WTC11 (cell line): ENCODE results near the gene PTK6. TPM values are rescaled to one million over a fixed set of nuclear protein-coding genes. Genes with fewer than 3 reads are reported as not detected.

Source experiments
- ATAC-seq: fragments of 200-7000 bp; cut with Tn5 transposase; 2 replicates; pipeline ENCODE4 v1.10.0; 2021; ENCODE audit warnings: mild to moderate bottlenecking, moderate library complexity
- CTCF ChIA-PET: fragments of 300-600 bp; sonication (Branson Sonifier 250); formaldehyde crosslinking; loops from one replicate; lab custom pipeline; 2021; ENCODE audit warnings: antibody characterized with exemption; lab: Charles Lee
- POLR2A ChIA-PET: fragments of 350-600 bp; sonication (Branson Sonifier 250); formaldehyde crosslinking; loops from one replicate; lab custom pipeline; 2021; ENCODE audit warnings: antibody characterized with exemption; lab: Charles Lee
- DNase-seq: peaks from one replicate; pipeline ENCODE4 v3.0.0; 2021; ENCODE audit warnings: low spot score
- H3K27ac Mint-ChIP-seq: 2 replicates; pipeline ENCODE4 v1.8.0; 2021; ENCODE audit warnings: mixed read lengths
- H3K27me3 Mint-ChIP-seq: 2 replicates; pipeline ENCODE4 v1.8.0; 2021; ENCODE audit warnings: low read depth, mild to moderate bottlenecking, moderate library complexity, mixed read lengths
- H3K36me3 Mint-ChIP-seq: 2 replicates; pipeline ENCODE4 v1.8.0; 2021; ENCODE audit warnings: mixed read lengths
- H3K4me1 Mint-ChIP-seq: 2 replicates; pipeline ENCODE4 v1.8.0; 2022; ENCODE audit warnings: mixed read lengths
- H3K4me3 Mint-ChIP-seq: 2 replicates; pipeline ENCODE4 v1.8.0; 2021; ENCODE audit warnings: mild to moderate bottlenecking, moderate library complexity, mixed read lengths
- H3K9me3 Mint-ChIP-seq: 2 replicates; pipeline ENCODE4 v1.8.0; 2021; ENCODE audit warnings: mixed read lengths
- ESRRA ChIP-seq: sonication (generic); formaldehyde crosslinking; IDR thresholded peaks from 2 replicates; pipeline ENCODE4 v1.8.1; 2022; ENCODE audit warnings: mild to moderate bottlenecking, missing genetic modification reagents, borderline replicate concordance
- ETV6 ChIP-seq: sonication (generic); formaldehyde crosslinking; IDR thresholded peaks from 2 replicates; pipeline ENCODE4 v1.8.1; 2022; ENCODE audit warnings: mild to moderate bottlenecking, missing genetic modification reagents
- FOXP1 ChIP-seq: sonication (generic); formaldehyde crosslinking; IDR thresholded peaks from 2 replicates; pipeline ENCODE4 v1.8.0; 2022; ENCODE audit warnings: missing genetic modification reagents, mild to moderate bottlenecking, moderate library complexity, borderline replicate concordance
- PRRX2 ChIP-seq: fragments of 250-450 bp; sonication (Bioruptor Pico); IDR thresholded peaks from 2 replicates; pipeline ENCODE4 v1.8.0; 2021; ENCODE audit warnings: mild to moderate bottlenecking
- RORB ChIP-seq: fragments of 250-450 bp; sonication (Bioruptor Pico); IDR thresholded peaks from 2 replicates; pipeline ENCODE4 v1.9.0; 2021; ENCODE audit warnings: mild to moderate bottlenecking
- TEAD4 ChIP-seq: sonication (generic); formaldehyde crosslinking; IDR thresholded peaks from 2 replicates; pipeline ENCODE4 v1.8.0; 2022; ENCODE audit warnings: mild to moderate bottlenecking, missing genetic modification reagents
- ZBTB21 ChIP-seq: sonication (generic); formaldehyde crosslinking; IDR thresholded peaks from 2 replicates; pipeline ENCODE4 v1.8.1; 2023; ENCODE audit warnings: mild to moderate bottlenecking, missing genetic modification reagents, borderline replicate concordance
- ZNF317 ChIP-seq: sonication (generic); formaldehyde crosslinking; IDR thresholded peaks from 2 replicates; pipeline ENCODE4 v1.8.1; 2023; ENCODE audit warnings: low read depth, mild to moderate bottlenecking, moderate library complexity, missing genetic modification reagents, borderline replicate concordance
- total RNA-seq: library from RNA; stranded (reverse); gene quantifications from 3 replicates; pipeline ENCODE4 v1.2.3, GENCODE V29; 2021
- TF ChIP-seq, protein P1 (sequence below): sonication (generic); formaldehyde crosslinking; IDR thresholded peaks from 2 replicates; pipeline ENCODE4 v1.8.1; 2023; ENCODE audit warnings: mild to moderate bottlenecking, moderate library complexity, missing genetic modification reagents
- TF ChIP-seq, protein P2 (sequence below): sonication (generic); formaldehyde crosslinking; IDR thresholded peaks from 2 replicates; pipeline ENCODE4 v1.8.1; 2022; ENCODE audit warnings: mild to moderate bottlenecking, moderate library complexity, missing genetic modification reagents
- TF ChIP-seq, protein P3 (sequence below): sonication (generic); formaldehyde crosslinking; IDR thresholded peaks from 2 replicates; pipeline ENCODE4 v1.8.1; 2022; ENCODE audit warnings: mild to moderate bottlenecking, missing genetic modification reagents, moderate library complexity, borderline replicate concordance
- TF ChIP-seq, protein P4 (sequence below): sonication (generic); formaldehyde crosslinking; IDR thresholded peaks from 2 replicates; pipeline ENCODE4 v1.8.0; 2022; ENCODE audit warnings: missing genetic modification reagents
- TF ChIP-seq, protein P5 (sequence below): sonication (generic); formaldehyde crosslinking; conservative IDR thresholded peaks from 2 replicates; pipeline ENCODE4 v1.8.1; 2023; ENCODE audit warnings: mild to moderate bottlenecking, low read depth, missing genetic modification reagents, moderate library complexity
- TF ChIP-seq, protein P6 (sequence below): sonication (generic); formaldehyde crosslinking; IDR thresholded peaks from 2 replicates; pipeline ENCODE4 v1.8.1; 2023; ENCODE audit warnings: mild to moderate bottlenecking, missing genetic modification reagents

PTK6 gene
- total RNA-seq, 1 experiment from 2014 or later, result 0.22 TPM

DNA sequence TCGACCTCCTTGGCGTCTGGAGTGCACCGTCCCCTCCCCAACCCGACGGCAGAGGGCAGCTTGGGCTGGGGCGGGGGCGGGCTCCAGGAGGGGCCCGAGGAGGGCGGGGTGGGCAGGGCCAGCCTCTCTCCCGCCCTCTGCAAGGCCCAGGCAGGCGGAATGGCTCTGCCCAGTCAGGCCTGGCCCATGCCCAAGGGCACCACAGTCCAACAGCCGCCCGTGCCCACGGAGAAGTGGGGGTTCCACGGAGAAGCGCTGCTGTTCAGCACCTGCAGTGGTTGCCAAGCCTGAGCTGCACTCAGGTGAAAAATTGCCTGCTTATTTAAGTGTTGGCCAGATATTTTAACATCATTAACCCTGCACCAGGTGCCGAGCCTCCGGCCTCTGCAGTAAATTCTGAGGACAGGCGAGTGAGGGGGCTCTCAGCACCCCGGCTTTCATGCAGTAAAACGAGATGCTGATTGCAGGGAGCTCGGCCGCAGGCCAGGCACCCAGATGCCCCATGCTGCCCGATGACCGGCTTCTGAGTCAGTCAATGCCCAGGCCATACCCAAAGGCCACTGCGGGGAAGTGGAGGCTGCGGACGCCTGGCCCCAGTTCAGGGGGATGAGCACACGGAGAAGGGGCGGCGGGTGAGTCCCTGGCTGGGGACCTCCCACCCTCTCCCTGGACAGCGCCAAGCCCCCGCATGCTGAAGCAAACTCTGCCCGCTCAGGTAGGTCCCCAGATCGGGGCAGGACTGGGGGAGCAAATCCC, 10.7 kb upstream of the PTK6 start, which contains the start of gene SRMS:
SRMS (minus strand) TSS at position 25 of the 756 bp plus-strand sequence. CDS start 286 bp downstream, outside the sequence.
- H3K36me3 Mint-ChIP-seq, result no peaks in the 10 kb centered on the region
- no peak within 1 kb of the TSS for H3K4me3 Mint-ChIP-seq
- TF ChIP-seq ETV6 (CRISPR knock-in tag), result no peak
- no peak for TF ChIP-seq TEAD4 (CRISPR knock-in tag)
- no peak for TF ChIP-seq RORB (CRISPR knock-in tag)
- no peak for TF ChIP-seq ESRRA (CRISPR knock-in tag)
- TF ChIP-seq, protein P1, sequence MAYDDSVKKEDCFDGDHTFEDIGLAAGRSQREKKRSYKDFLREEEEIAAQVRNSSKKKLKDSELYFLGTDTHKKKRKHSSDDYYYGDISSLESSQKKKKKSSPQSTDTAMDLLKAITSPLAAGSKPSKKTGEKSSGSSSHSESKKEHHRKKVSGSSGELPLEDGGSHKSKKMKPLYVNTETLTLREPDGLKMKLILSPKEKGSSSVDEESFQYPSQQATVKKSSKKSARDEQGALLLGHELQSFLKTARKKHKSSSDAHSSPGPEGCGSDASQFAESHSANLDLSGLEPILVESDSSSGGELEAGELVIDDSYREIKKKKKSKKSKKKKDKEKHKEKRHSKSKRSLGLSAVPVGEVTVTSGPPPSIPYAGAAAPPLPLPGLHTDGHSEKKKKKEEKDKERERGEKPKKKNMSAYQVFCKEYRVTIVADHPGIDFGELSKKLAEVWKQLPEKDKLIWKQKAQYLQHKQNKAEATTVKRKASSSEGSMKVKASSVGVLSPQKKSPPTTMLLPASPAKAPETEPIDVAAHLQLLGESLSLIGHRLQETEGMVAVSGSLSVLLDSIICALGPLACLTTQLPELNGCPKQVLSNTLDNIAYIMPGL (CRISPR knock-in tag), result 0 out of 2 replicates have a peak, but pooled peaks have one; percentile 42
- TF ChIP-seq, protein P2, sequence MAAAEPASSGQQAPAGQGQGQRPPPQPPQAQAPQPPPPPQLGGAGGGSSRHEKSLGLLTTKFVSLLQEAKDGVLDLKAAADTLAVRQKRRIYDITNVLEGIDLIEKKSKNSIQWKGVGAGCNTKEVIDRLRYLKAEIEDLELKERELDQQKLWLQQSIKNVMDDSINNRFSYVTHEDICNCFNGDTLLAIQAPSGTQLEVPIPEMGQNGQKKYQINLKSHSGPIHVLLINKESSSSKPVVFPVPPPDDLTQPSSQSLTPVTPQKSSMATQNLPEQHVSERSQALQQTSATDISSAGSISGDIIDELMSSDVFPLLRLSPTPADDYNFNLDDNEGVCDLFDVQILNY, result 0 out of 2 replicates have a peak, but pooled peaks have one; percentile 30
- TF ChIP-seq ZNF317, result no peak
- DNase-seq (peak; percentile 38), ATAC-seq (peak; percentile 70)
- no peaks in the 10 kb centered on the region for H3K9me3 Mint-ChIP-seq
- H3K4me1 Mint-ChIP-seq, result peaks cover 22% of the 10 kb centered on the region
- ChIA-PET CTCF (interaction anchor here (0.5 to 3.4 kb wide), 5 partner anchors 11 to 150 kb away, joined by 3 to 48 read pairs (median 3); partner anchors contain the start of genes PTK6 and STMN3), POLR2A (no interaction called here)
- no peaks in the 10 kb centered on the region for H3K27me3 Mint-ChIP-seq
- no peak within 1 kb of the TSS for H3K27ac Mint-ChIP-seq

DNA sequence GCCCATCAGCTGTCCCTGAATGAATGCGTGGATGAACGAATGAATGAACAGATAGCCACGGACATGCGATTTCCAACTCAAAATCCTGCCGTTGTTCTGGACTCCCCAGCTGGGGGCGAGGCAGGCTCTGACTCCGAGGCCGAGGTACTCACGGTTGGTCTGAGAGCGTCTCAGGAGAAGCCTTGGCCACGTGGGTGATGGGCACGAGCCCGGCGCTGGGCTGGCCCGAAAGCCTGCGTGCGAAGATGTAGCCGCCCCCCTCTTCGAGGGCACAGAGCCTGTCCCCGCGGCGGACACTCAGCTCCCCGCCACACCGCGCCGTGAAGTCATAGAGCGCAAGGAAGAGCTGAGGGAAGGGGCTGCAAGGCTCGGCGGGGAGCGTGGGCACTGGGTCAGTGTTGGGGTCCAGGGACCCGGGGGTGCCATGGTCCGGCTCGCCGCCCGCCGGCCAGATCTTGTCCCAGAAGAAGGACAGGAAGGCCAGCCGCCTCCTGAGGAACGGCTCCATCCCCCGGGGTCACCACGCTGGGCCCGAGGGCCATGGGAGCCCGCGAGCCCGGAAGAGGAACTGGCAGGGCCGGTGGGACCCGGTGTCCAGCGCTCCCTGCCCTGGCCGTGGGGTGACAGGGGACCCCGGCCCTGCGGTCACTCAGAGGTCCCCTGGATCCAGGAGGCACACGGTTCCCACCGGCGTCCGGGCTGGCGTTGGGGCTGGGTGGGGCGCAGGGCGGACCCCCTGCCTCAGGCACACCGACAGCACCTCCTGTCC, 10.0 kb upstream of the PTK6 start:
- H3K27me3 Mint-ChIP-seq, result no peaks in the 10 kb centered on the region
- H3K4me3 Mint-ChIP-seq, result no peak overlapping the region
- TF ChIP-seq, protein P3, sequence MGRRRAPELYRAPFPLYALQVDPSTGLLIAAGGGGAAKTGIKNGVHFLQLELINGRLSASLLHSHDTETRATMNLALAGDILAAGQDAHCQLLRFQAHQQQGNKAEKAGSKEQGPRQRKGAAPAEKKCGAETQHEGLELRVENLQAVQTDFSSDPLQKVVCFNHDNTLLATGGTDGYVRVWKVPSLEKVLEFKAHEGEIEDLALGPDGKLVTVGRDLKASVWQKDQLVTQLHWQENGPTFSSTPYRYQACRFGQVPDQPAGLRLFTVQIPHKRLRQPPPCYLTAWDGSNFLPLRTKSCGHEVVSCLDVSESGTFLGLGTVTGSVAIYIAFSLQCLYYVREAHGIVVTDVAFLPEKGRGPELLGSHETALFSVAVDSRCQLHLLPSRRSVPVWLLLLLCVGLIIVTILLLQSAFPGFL (CRISPR knock-in tag), result no peak
- TF ChIP-seq FOXP1 (CRISPR knock-in tag), result 0 out of 2 replicates have a peak, but pooled peaks have one; percentile 37
- ATAC-seq (no peak), DNase-seq (no peak)
- H3K9me3 Mint-ChIP-seq, result no peaks in the 10 kb centered on the region
- ChIA-PET CTCF (interaction anchor here (0.5 to 3.4 kb wide), 6 partner anchors 10 to 324 kb away, joined by 3 to 48 read pairs (median 3); partner anchors contain the start of gene PTK6), POLR2A (interaction anchor here (0.8 kb wide), 1 partner anchor 96 kb away, joined by 3 read pairs; no protein-coding TSS in a partner anchor)
- no peaks in the 10 kb centered on the region for H3K36me3 Mint-ChIP-seq
- H3K27ac Mint-ChIP-seq, result no peak overlapping the region
- peaks cover 15% of the 10 kb centered on the region for H3K4me1 Mint-ChIP-seq

DNA sequence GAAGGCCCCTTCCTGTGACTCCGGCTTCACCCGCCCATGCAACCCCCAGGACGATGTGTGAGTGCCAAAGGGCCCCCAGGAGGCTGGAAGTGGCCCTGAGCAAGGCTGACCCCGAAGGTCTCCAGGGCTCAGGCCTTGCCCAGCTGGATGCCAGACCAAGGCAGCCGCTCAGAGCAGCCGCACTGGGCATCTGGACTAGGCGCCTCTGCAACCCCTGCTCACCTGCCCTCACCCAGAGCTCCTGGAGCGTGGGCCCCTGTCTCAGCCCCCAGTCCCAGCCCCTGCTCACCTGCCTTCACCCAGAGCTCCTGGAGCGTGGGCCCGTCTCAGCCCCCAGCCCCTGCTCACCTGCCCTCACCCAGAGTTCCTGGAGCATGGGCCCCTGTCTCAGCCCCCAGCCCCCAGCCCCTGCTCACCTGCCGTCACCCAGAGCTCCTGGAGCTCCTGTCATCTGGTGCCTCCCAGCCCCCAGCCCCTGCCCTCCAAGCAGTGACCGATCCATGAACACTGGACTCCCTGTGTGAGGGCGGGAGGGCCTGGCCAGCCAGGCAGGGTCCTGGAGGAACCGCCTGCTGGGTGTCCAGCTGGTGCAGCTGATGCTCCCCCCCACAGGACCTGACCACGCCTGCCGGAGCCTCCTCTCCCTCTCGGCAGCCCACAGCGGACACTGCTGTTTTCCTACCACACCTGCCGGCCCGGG, 9.2 kb upstream of the PTK6 start:
- ATAC-seq, result no peak
- POLR2A ChIA-PET, result interaction anchor here (0.5 to 0.8 kb wide), 2 partner anchors 96 to 169 kb away, joined by 3 to 4 read pairs; no protein-coding TSS in a partner anchor
- CTCF ChIA-PET, result interaction anchor here (0.6 to 3.4 kb wide), 5 partner anchors 9 to 323 kb away, joined by 3 to 48 read pairs (median 3); partner anchors contain the start of gene PTK6
- TF ChIP-seq, protein P4, sequence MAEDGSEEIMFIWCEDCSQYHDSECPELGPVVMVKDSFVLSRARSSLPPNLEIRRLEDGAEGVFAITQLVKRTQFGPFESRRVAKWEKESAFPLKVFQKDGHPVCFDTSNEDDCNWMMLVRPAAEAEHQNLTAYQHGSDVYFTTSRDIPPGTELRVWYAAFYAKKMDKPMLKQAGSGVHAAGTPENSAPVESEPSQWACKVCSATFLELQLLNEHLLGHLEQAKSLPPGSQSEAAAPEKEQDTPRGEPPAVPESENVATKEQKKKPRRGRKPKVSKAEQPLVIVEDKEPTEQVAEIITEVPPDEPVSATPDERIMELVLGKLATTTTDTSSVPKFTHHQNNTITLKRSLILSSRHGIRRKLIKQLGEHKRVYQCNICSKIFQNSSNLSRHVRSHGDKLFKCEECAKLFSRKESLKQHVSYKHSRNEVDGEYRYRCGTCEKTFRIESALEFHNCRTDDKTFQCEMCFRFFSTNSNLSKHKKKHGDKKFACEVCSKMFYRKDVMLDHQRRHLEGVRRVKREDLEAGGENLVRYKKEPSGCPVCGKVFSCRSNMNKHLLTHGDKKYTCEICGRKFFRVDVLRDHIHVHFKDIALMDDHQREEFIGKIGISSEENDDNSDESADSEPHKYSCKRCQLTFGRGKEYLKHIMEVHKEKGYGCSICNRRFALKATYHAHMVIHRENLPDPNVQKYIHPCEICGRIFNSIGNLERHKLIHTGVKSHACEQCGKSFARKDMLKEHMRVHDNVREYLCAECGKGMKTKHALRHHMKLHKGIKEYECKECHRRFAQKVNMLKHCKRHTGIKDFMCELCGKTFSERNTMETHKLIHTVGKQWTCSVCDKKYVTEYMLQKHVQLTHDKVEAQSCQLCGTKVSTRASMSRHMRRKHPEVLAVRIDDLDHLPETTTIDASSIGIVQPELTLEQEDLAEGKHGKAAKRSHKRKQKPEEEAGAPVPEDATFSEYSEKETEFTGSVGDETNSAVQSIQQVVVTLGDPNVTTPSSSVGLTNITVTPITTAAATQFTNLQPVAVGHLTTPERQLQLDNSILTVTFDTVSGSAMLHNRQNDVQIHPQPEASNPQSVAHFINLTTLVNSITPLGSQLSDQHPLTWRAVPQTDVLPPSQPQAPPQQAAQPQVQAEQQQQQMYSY (CRISPR knock-in tag), result no peak
- TF ChIP-seq PRRX2 (CRISPR knock-in tag), result no peak
- TF ChIP-seq, protein P5, sequence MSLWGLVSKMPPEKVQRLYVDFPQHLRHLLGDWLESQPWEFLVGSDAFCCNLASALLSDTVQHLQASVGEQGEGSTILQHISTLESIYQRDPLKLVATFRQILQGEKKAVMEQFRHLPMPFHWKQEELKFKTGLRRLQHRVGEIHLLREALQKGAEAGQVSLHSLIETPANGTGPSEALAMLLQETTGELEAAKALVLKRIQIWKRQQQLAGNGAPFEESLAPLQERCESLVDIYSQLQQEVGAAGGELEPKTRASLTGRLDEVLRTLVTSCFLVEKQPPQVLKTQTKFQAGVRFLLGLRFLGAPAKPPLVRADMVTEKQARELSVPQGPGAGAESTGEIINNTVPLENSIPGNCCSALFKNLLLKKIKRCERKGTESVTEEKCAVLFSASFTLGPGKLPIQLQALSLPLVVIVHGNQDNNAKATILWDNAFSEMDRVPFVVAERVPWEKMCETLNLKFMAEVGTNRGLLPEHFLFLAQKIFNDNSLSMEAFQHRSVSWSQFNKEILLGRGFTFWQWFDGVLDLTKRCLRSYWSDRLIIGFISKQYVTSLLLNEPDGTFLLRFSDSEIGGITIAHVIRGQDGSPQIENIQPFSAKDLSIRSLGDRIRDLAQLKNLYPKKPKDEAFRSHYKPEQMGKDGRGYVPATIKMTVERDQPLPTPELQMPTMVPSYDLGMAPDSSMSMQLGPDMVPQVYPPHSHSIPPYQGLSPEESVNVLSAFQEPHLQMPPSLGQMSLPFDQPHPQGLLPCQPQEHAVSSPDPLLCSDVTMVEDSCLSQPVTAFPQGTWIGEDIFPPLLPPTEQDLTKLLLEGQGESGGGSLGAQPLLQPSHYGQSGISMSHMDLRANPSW (CRISPR knock-in tag), result no peak
- TF ChIP-seq, protein P6, sequence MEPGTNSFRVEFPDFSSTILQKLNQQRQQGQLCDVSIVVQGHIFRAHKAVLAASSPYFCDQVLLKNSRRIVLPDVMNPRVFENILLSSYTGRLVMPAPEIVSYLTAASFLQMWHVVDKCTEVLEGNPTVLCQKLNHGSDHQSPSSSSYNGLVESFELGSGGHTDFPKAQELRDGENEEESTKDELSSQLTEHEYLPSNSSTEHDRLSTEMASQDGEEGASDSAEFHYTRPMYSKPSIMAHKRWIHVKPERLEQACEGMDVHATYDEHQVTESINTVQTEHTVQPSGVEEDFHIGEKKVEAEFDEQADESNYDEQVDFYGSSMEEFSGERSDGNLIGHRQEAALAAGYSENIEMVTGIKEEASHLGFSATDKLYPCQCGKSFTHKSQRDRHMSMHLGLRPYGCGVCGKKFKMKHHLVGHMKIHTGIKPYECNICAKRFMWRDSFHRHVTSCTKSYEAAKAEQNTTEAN, result no peak
- TF ChIP-seq ZBTB21 (CRISPR knock-in tag), result no peak

More for the DNA sequence above, 9.2 kb upstream of the PTK6 start:
- Mint-ChIP-seq H3K4me3 (no peak overlapping the region), H3K36me3 (no peaks in the 10 kb centered on the region), H3K27me3 (no peaks in the 10 kb centered on the region), H3K4me1 (peaks cover 13% of the 10 kb centered on the region), H3K27ac (no peak overlapping the region), H3K9me3 (no peaks in the 10 kb centered on the region)
- no peak for DNase-seq
